Measurements from ENCODE around the gene TNFRSF14.

DNA sequence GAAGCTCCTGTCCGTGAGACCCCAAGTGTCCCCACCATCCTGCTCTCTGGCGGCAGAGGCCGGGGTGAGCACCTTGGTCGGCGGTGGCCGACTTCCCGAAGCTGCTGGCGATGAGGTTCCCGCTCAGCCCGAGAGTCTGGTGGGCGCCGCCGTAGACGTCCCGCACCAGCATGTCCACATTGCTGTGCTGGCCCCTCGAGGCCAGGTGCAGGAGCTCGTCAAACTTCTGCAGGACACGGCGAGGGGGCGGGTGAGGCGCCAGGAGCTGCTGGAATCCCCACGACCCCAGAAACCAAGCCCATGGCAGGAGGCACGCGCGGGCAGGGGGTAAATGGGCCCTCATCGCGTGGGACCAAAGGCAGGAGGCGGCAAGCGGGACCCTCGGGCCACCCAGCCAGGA, 36.4 kb upstream of the TNFRSF14 start:
- no peak for TF ChIP-seq POLR2A (IDR thresholded peaks at IDR 0.05; ENCODE audit: low read depth, low read length)
- TF ChIP-seq POLR2AphosphoS5 (IDR thresholded peaks at IDR 0.05; ENCODE audit: low read depth, low read length), result no peak
- TF ChIP-seq TAF1 (IDR thresholded peaks at IDR 0.05; ENCODE audit: borderline replicate concordance, low read depth, low read length), result no peak
